GM23338 (cell line): ENCODE data around the gene RRP1. TPM values are rescaled to one million over a fixed set of nuclear protein-coding genes. Genes with fewer than 3 reads are reported as not detected.

Source experiments
- ATAC-seq: fragments of 200-7000 bp; cut with Tn5 transposase; 3 replicates; pipeline ENCODE4 v1.9.1; 2020
- DNase-seq: peaks from one replicate; pipeline ENCODE4 v3.0.0-alpha.2; 2015; ENCODE audit warnings: low spot score
- H2AFZ ChIP-seq: fragments of 200-600 bp; sonication (generic); 2 replicates; pipeline ENCODE4 v1.8.0; 2016; ENCODE audit warnings: antibody characterized with exemption, mild to moderate bottlenecking, moderate library complexity
- H3F3A ChIP-seq: fragments of 200-600 bp; sonication (generic); replicated peaks from 2 replicates; pipeline ENCODE4 v1.8.0; 2017; ENCODE audit warnings: antibody characterized with exemption, mixed run types, low read depth
- H3K27ac ChIP-seq: fragments of 200-600 bp; sonication (generic); 2 replicates; pipeline ENCODE4 v1.6.1; 2016; ENCODE audit warnings: low read depth
- H3K27me3 ChIP-seq: fragments of 200-600 bp; sonication (generic); 2 replicates; pipeline ENCODE4 v1.8.0; 2016; ENCODE audit warnings: mild to moderate bottlenecking, mixed run types, moderate library complexity; ENCODE audit not compliant: insufficient read depth
- H3K36me3 ChIP-seq: fragments of 200-600 bp; sonication (generic); 2 replicates; pipeline ENCODE4 v1.8.0; 2016; ENCODE audit warnings: mild to moderate bottlenecking; ENCODE audit not compliant: insufficient read depth
- H3K4me1 ChIP-seq: fragments of 200-600 bp; sonication (generic); 2 replicates; pipeline ENCODE4 v1.8.0; 2016; ENCODE audit warnings: mild to moderate bottlenecking, moderate library complexity; ENCODE audit not compliant: insufficient read depth
- H3K4me2 ChIP-seq: fragments of 200-600 bp; sonication (generic); 2 replicates; pipeline ENCODE4 v1.7.1; 2017; ENCODE audit warnings: mixed run types
- H3K4me3 ChIP-seq: fragments of 200-600 bp; sonication (generic); 2 replicates; pipeline ENCODE4 v1.6.1; 2016; ENCODE audit warnings: mixed run types
- H3K79me2 ChIP-seq: fragments of 200-600 bp; sonication (generic); replicated peaks from 2 replicates; pipeline ENCODE4 v1.8.0; 2017; ENCODE audit warnings: mild to moderate bottlenecking; ENCODE audit not compliant: insufficient read depth
- H3K9me2 ChIP-seq: fragments of 200-600 bp; sonication (generic); 2 replicates; pipeline ENCODE4 v1.8.0; 2017; ENCODE audit not compliant: insufficient read depth
- H4K20me1 ChIP-seq: fragments of 200-600 bp; sonication (generic); replicated peaks from 2 replicates; pipeline ENCODE4 v1.8.0; 2017; ENCODE audit warnings: mild to moderate bottlenecking; ENCODE audit not compliant: insufficient read depth
- H3K27ac Mint-ChIP-seq: 2 replicates; pipeline ENCODE4 v1.8.0; 2020; ENCODE audit warnings: inconsistent platforms, mild to moderate bottlenecking, moderate library complexity, mixed read lengths
- H3K27me3 Mint-ChIP-seq: 3 replicates; pipeline ENCODE4 v1.8.0; 2022; ENCODE audit warnings: low read depth, mild to moderate bottlenecking, moderate library complexity, mixed read lengths, inconsistent platforms; ENCODE audit not compliant: insufficient read depth, poor library complexity
- H3K36me3 Mint-ChIP-seq: 3 replicates; pipeline ENCODE4 v1.8.0; 2021; ENCODE audit warnings: low read depth, mild to moderate bottlenecking, inconsistent platforms, moderate library complexity, mixed read lengths
- H3K4me1 Mint-ChIP-seq: 3 replicates; pipeline ENCODE4 v1.8.0; 2020; ENCODE audit warnings: mild to moderate bottlenecking, inconsistent platforms, mixed read lengths
- H3K4me3 Mint-ChIP-seq: 3 replicates; pipeline ENCODE4 v1.8.0; 2021; ENCODE audit warnings: moderate library complexity, mild to moderate bottlenecking, inconsistent platforms, mixed read lengths
- H3K9me3 Mint-ChIP-seq: 3 replicates; pipeline ENCODE4 v1.8.0; 2020; ENCODE audit warnings: moderate library complexity, mild to moderate bottlenecking, inconsistent platforms, mixed read lengths
- CREB1 ChIP-seq: fragments of 250-450 bp; sonication (Bioruptor Pico); IDR thresholded peaks from 2 replicates; pipeline ENCODE4 v1.5.0; 2020; ENCODE audit warnings: low read depth, mild to moderate bottlenecking, moderate library complexity
- CTCF ChIP-seq, 2 experiments: fragments of 200-600 bp in 1 of 2; sonication (generic) in 1 of 2; conservative IDR thresholded peaks; 2 replicates each; pipeline versions ENCODE4 v1.5.1 to v1.6.1; 2016 to 2017; ENCODE audit warnings: antibody characterized with exemption in 2 of 2, low read depth in 2 of 2, mild to moderate bottlenecking in 2 of 2, moderate library complexity in 1 of 2
- ETS1 ChIP-seq: IDR thresholded peaks from 2 replicates; pipeline ENCODE4 v1.6.1; 2016; ENCODE audit warnings: antibody characterized with exemption
- EZH2 ChIP-seq: fragments of 200-600 bp; sonication (generic); IDR thresholded peaks from one replicate; pipeline ENCODE4 v1.8.0; 2017; ENCODE audit warnings: antibody characterized with exemption, mild to moderate bottlenecking, low read depth; ENCODE audit not compliant: unreplicated experiment
- EZH2phosphoT487 ChIP-seq: fragments of 200-600 bp; sonication (generic); IDR thresholded peaks from one replicate; pipeline ENCODE4 v1.8.1; 2018; ENCODE audit warnings: antibody characterized with exemption; ENCODE audit not compliant: unreplicated experiment
- JUNB ChIP-seq: IDR thresholded peaks from one replicate; pipeline ENCODE4 v1.6.1; 2016; ENCODE audit warnings: antibody characterized with exemption; ENCODE audit not compliant: unreplicated experiment
- NANOG ChIP-seq: IDR thresholded peaks from 2 replicates; pipeline ENCODE4 v1.6.1; 2016; ENCODE audit warnings: antibody characterized with exemption, borderline replicate concordance
- POLR2AphosphoS5 ChIP-seq: IDR thresholded peaks from 2 replicates; pipeline ENCODE4 v1.6.1; 2016; ENCODE audit warnings: antibody characterized with exemption, low read depth
- REST ChIP-seq: IDR thresholded peaks from one replicate; pipeline ENCODE4 v1.6.1; 2018; ENCODE audit warnings: antibody characterized with exemption; ENCODE audit not compliant: unreplicated experiment
- STAT1 ChIP-seq: IDR thresholded peaks from one replicate; pipeline ENCODE4 v1.6.1; 2016; ENCODE audit warnings: antibody characterized with exemption; ENCODE audit not compliant: unreplicated experiment
- ZNF114 ChIP-seq: fragments of 250-450 bp; sonication (Bioruptor Pico); IDR thresholded peaks from 2 replicates; pipeline ENCODE4 v1.5.0; 2020; ENCODE audit warnings: mild to moderate bottlenecking, moderate library complexity
- ZNF331 ChIP-seq: fragments of 250-450 bp; sonication (Bioruptor Pico); IDR thresholded peaks from 2 replicates; pipeline ENCODE4 v1.5.0; 2020; ENCODE audit warnings: low read depth, mild to moderate bottlenecking, moderate library complexity
- ZNF462 ChIP-seq: fragments of 250-450 bp; sonication (Bioruptor Pico); IDR thresholded peaks from 2 replicates; pipeline ENCODE4 v1.5.0; 2020; ENCODE audit warnings: mild to moderate bottlenecking, moderate library complexity
- polyA plus RNA-seq: library from polyadenylated mRNA; unstranded; fragments of >200 nt; fragmentation: Nextera tagmentation; extraction: Ambion mirVana; gene quantifications from 2 replicates; pipeline ENCODE4 v1.2.1, GENCODE V29; 2016
- total RNA-seq: library from RNA; depleted of rRNA; stranded (reverse); fragments of >200 nt; shearing (Covaris generic); gene quantifications from 2 replicates; pipeline ENCODE4 v1.2.3, GENCODE V29; 2014

RRP1 gene
- total and polyA plus RNA-seq, 2 experiments from 2014 or later, result 36.5 to 63.5 TPM

GRCh38 chr21:43809853-43810504 lies 20.6 kb downstream of the RRP1 start:
- Mint-ChIP-seq H3K36me3 (peaks cover 8% of the 10 kb centered on the region; the same call in 2 of the 3 replicates), H3K27ac (no peak overlapping the region), H3K27me3 (peaks cover 16% of the 10 kb centered on the region), H3K4me3 (no peak overlapping the region), H3K4me1 (peaks cover 13% of the 10 kb centered on the region), H3K9me3 (no peaks in the 10 kb centered on the region)
- Histone ChIP-seq H3K4me3 (no peak overlapping the region), H3K36me3 (no peaks in the 10 kb centered on the region), H3K79me2 (no peaks in the 10 kb centered on the region), H3K9me2 (no peaks in the 10 kb centered on the region), H3K4me1 (peaks cover 7% of the 10 kb centered on the region), H3K4me2 (no peak overlapping the region), H3K27me3 (no peaks in the 10 kb centered on the region), H2AFZ (no peak overlapping the region), H3F3A (peaks cover 10% of the 10 kb centered on the region; the same call in 1 of the 2 replicates), H4K20me1 (no peaks in the 10 kb centered on the region), H3K27ac (no peak overlapping the region)
- TF ChIP-seq STAT1 (no peak), ZNF114 (CRISPR knock-in tag) (no peak), ETS1 (no peak), ZNF331 (CRISPR knock-in tag) (no peak), EZH2phosphoT487 (no peak), REST (no peak), ZNF462 (CRISPR knock-in tag) (no peak), CTCF (conservative IDR thresholded peaks at IDR 0.05; ENCODE audit: low read depth in 2 of 2) (no peak), CREB1 (CRISPR knock-in tag) (no peak), NANOG (no peak), JUNB (no peak), POLR2AphosphoS5 (no peak), EZH2 (no peak)
- DNase-seq (no peak), ATAC-seq (no peak)
